Panc1 (cell line): ENCODE measurements around the gene FOCAD. TPM values are rescaled to one million over a fixed set of nuclear protein-coding genes. Genes with fewer than 3 reads are reported as not detected.

ENCODE experiments used
- ATAC-seq: fragments of 200-7000 bp; cut with Tn5 transposase; 2 replicates; pipeline ENCODE4 v1.9.1; 2020; ENCODE audit warnings: mild to moderate bottlenecking, moderate library complexity
- BruUV-seq: library from RNA; stranded (reverse); fragments of 400-500 nt; replicated peaks from 2 replicates; lab custom pipeline; 2021; lab: Mats Ljungman, UMichigan
- CTCF ChIA-PET: fragments of 300-600 bp; sonication (Branson Sonifier 250); formaldehyde crosslinking; loops from one replicate; lab custom pipeline; 2022; ENCODE audit warnings: antibody characterized with exemption; lab: Charles Lee
- POLR2A ChIA-PET: fragments of 300-600 bp; sonication (Branson Sonifier 250); formaldehyde crosslinking; loops from one replicate; lab custom pipeline; 2022; ENCODE audit warnings: antibody characterized with exemption; lab: Charles Lee
- DNase-seq: peaks from one replicate; pipeline ENCODE4 v3.0.0-alpha.2; 2010; ENCODE audit warnings: low read depth, low spot score
- H3K27ac ChIP-seq: 2 replicates; pipeline ENCODE4 v1.5.1; 2011; ENCODE audit warnings: mild to moderate bottlenecking, low read length, inconsistent platforms
- H3K27me3 ChIP-seq: fragments of 200-500 bp; sonication (Bioruptor generic); 2 replicates; pipeline ENCODE4 v1.6.0; 2014; ENCODE audit warnings: low read length, inconsistent platforms; ENCODE audit not compliant: control insufficient read depth, insufficient read depth
- H3K36me3 ChIP-seq: fragments of 200-500 bp; sonication (Bioruptor generic); 2 replicates; pipeline ENCODE4 v1.5.1; 2014; ENCODE audit warnings: inconsistent platforms, mild to moderate bottlenecking, low read length, moderate library complexity; ENCODE audit not compliant: control insufficient read depth, insufficient read depth
- H3K4me1 ChIP-seq: 2 replicates; pipeline ENCODE4 v1.5.1; 2011; ENCODE audit warnings: inconsistent platforms, mild to moderate bottlenecking, low read length, moderate library complexity; ENCODE audit not compliant: control insufficient read depth, insufficient read depth
- H3K4me3 ChIP-seq, 2 experiments: 2 replicates each; pipeline ENCODE4 v1.5.1; 2011 to 2012; ENCODE audit warnings: low read depth in 2 of 2, low read length in 2 of 2, mild to moderate bottlenecking in 2 of 2, inconsistent platforms in 1 of 2, moderate library complexity in 1 of 2
- H3K9me3 ChIP-seq: fragments of 200-500 bp; sonication (Bioruptor generic); 2 replicates; pipeline ENCODE4 v1.5.1; 2014; ENCODE audit warnings: low read depth, mild to moderate bottlenecking, inconsistent platforms, low read length, moderate library complexity; ENCODE audit not compliant: control insufficient read depth, insufficient read depth
- CTCF ChIP-seq: fragments of 450-650 bp; IDR thresholded peaks from 2 replicates; pipeline ENCODE4 v1.5.1; 2017; ENCODE audit warnings: mild to moderate bottlenecking
- POLR2AphosphoS5 ChIP-seq: IDR thresholded peaks from 2 replicates; pipeline ENCODE4 v1.6.1; 2012; ENCODE audit warnings: mild to moderate bottlenecking, low read depth, low read length, moderate library complexity
- SIN3A ChIP-seq: IDR thresholded peaks from 2 replicates; pipeline ENCODE4 v1.6.1; 2012; ENCODE audit warnings: low read depth, mild to moderate bottlenecking, low read length, moderate library complexity, borderline replicate concordance; ENCODE audit not compliant: insufficient read depth
- TCF7L2 ChIP-seq: IDR thresholded peaks from 2 replicates; pipeline ENCODE4 v1.6.1; 2011; ENCODE audit warnings: mild to moderate bottlenecking, low read depth, low read length, inconsistent platforms
- in situ Hi-C: cut with HindIII; loops from 2 replicates; pipeline ENCODE4 v1.10.0; 2016; ENCODE audit warnings: low sequenced_read_pairs, low pct_unique_long_range_greater_than_20kb
- intact Hi-C: fragments of 100-400 bp; cut with micrococcal nuclease; formaldehyde crosslinking; loops from one replicate; pipeline ENCODE4 v1.10.0; 2022; ENCODE audit not compliant: unreplicated experiment
- total RNA-seq: library from RNA; stranded (reverse); gene quantifications from one replicate; pipeline ENCODE4 v1.2.1, GENCODE V29; 2021; ENCODE audit not compliant: unreplicated experiment
- TF ChIP-seq, protein P1 (sequence below), 2 experiments: IDR thresholded peaks; 2 replicates each; pipeline ENCODE4 v1.6.1; 2011 to 2012; ENCODE audit warnings: low read depth in 2 of 2, control low read depth in 1 of 2, low read length in 1 of 2, mild to moderate bottlenecking in 1 of 2, moderate library complexity in 1 of 2; ENCODE audit not compliant: insufficient read depth in 1 of 2

The FOCAD gene
- total RNA-seq, 1 experiment from 2014 or later, result 9.8 TPM

- intact Hi-C loops, result no loop called here
- TF ChIP-seq CTCF (no peak), POLR2AphosphoS5 (no peak), SIN3A (no peak), TCF7L2 (no peak)
- TF ChIP-seq, protein P1, sequence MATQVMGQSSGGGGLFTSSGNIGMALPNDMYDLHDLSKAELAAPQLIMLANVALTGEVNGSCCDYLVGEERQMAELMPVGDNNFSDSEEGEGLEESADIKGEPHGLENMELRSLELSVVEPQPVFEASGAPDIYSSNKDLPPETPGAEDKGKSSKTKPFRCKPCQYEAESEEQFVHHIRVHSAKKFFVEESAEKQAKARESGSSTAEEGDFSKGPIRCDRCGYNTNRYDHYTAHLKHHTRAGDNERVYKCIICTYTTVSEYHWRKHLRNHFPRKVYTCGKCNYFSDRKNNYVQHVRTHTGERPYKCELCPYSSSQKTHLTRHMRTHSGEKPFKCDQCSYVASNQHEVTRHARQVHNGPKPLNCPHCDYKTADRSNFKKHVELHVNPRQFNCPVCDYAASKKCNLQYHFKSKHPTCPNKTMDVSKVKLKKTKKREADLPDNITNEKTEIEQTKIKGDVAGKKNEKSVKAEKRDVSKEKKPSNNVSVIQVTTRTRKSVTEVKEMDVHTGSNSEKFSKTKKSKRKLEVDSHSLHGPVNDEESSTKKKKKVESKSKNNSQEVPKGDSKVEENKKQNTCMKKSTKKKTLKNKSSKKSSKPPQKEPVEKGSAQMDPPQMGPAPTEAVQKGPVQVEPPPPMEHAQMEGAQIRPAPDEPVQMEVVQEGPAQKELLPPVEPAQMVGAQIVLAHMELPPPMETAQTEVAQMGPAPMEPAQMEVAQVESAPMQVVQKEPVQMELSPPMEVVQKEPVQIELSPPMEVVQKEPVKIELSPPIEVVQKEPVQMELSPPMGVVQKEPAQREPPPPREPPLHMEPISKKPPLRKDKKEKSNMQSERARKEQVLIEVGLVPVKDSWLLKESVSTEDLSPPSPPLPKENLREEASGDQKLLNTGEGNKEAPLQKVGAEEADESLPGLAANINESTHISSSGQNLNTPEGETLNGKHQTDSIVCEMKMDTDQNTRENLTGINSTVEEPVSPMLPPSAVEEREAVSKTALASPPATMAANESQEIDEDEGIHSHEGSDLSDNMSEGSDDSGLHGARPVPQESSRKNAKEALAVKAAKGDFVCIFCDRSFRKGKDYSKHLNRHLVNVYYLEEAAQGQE (IDR thresholded peaks at IDR 0.05; ENCODE audit: insufficient read depth in 1 of 2, low read depth in 2 of 2, low read length in 1 of 2), result no peak
- no peaks in the 10 kb centered on the region for H3K4me1 ChIP-seq
- no peak overlapping the region for H3K27ac ChIP-seq
- ATAC-seq (no peak), DNase-seq (no peak)
- no peaks in the 10 kb centered on the region for H3K27me3 ChIP-seq
- no peaks in the 10 kb centered on the region for H3K9me3 ChIP-seq
- no TSS peak for BruUV-seq
- CTCF ChIA-PET, result no interaction called here
- in situ Hi-C loops, result no loop called here
- H3K4me3 ChIP-seq, result no peak overlapping the region
- POLR2A ChIA-PET, result no interaction called here
- H3K36me3 ChIP-seq, result no peaks in the 10 kb centered on the region
These were observed 50.2 kb downstream of the FOCAD start for GRCh38 chr9:20734275-20734674.

DNA sequence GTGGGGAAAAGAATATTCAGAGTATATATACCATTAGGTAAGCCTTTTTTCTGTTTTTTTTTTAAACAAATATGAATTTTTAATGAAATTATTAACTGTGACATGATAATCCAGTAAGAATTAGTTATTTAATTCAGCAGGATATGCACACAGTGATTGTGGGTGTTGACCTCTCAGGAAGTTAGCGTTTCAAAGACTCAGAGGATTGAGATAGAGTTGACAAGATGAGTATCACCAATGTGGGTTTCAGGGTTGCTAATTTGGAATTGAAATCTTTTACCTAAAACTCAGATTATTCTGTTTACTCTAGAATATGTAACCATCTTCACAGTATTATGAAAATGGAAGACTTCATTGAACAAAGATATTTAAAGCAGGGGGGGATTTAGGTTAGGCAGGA, 56.2 kb downstream of the FOCAD start:
- no peak for DNase-seq
- ChIA-PET POLR2A (no interaction called here), CTCF (no interaction called here)
- H3K27ac ChIP-seq, result no peak overlapping the region
- H3K4me3 ChIP-seq, result no peak overlapping the region
- in situ Hi-C loops (no loop called here), intact Hi-C loops (no loop called here)
- no peaks in the 10 kb centered on the region for H3K4me1 ChIP-seq
- H3K36me3 ChIP-seq, result no peaks in the 10 kb centered on the region
- H3K27me3 ChIP-seq, result no peaks in the 10 kb centered on the region
- H3K9me3 ChIP-seq, result no peaks in the 10 kb centered on the region
- BruUV-seq, result no TSS peak
- no peak for TF ChIP-seq POLR2AphosphoS5
- no peak for TF ChIP-seq CTCF
- no peak for ATAC-seq
